Gastrocnemius medialis (tissue), 4 donors: ENCODE measurements around the gene DLEC1. TPM values are rescaled to one million over a fixed set of nuclear protein-coding genes. Genes with fewer than 3 reads are reported as not detected.

Source experiments
- ATAC-seq, 2 donors: fragments of 150-250 bp; one replicate each; pipeline ENCODE4 v1.9.1; 2016
- DNase-seq, 2 donors: peaks; one replicate each; pipeline ENCODE4 v3.0.0-alpha.2; 2019
- H3K27ac ChIP-seq, 4 donors: fragments of 200-600 bp; sonication (generic); 1 replicate in 1 of 4; 2 replicates in 3 of 4; pipeline ENCODE4 v1.5.1; 2016 to 2018; ENCODE audit warnings: mild to moderate bottlenecking in 2 of 4, moderate library complexity in 1 of 4
- H3K27me3 ChIP-seq, 3 donors: fragments of 200-600 bp; sonication (generic) in 2 of 3; 1 replicate in 1 of 3; 2 replicates in 2 of 3; pipeline versions ENCODE4 v1.5.1 to v1.6.0; 2016 to 2019; ENCODE audit warnings: mild to moderate bottlenecking in 1 of 3, moderate library complexity in 1 of 3
- H3K36me3 ChIP-seq, 2 donors: fragments of 200-600 bp; sonication (generic) in 1 of 2; one replicate each; pipeline ENCODE4 v1.5.1; 2017 to 2018
- H3K4me1 ChIP-seq, 2 donors: fragments of 200-600 bp; sonication (generic) in 1 of 2; one replicate each; pipeline ENCODE4 v1.5.1; 2016 to 2017; ENCODE audit warnings: mild to moderate bottlenecking in 2 of 2
- H3K4me3 ChIP-seq, 4 donors: fragments of 200-600 bp; sonication (generic) in 3 of 4; 1 replicate in 1 of 4; 2 replicates in 3 of 4; pipeline ENCODE4 v1.5.1; 2016 to 2019; ENCODE audit warnings: mild to moderate bottlenecking in 2 of 4
- H3K9me3 ChIP-seq, 3 donors: fragments of 200-600 bp; sonication (generic) in 2 of 3; 1 replicate in 1 of 3; 2 replicates in 2 of 3; pipeline ENCODE4 v1.5.1; 2016 to 2019
- CTCF ChIP-seq, 5 experiments: fragments of 450-650 bp in 3 of 5; fragments of 200-600 bp in 2 of 5; sonication (generic) in 2 of 5; IDR thresholded peaks in 4 of 5; conservative IDR thresholded peaks in 1 of 5; 1 replicate in 4 of 5; 2 replicates in 1 of 5; pipeline ENCODE4 v1.5.1; 2016 to 2019; ENCODE audit warnings: antibody characterized with exemption in 5 of 5, mild to moderate bottlenecking in 3 of 5, moderate library complexity in 3 of 5
- POLR2A ChIP-seq, 2 donors: fragments of 450-650 bp; IDR thresholded peaks; one replicate each; pipeline ENCODE4 v1.6.1; 2017; ENCODE audit warnings: antibody characterized with exemption in 2 of 2, mild to moderate bottlenecking in 2 of 2, moderate library complexity in 2 of 2
- in situ Hi-C, 4 donors: fragments of 200-750 bp; cut with MboI; loops; one replicate each; pipeline versions ENCODE4 v1.15.0 to v1.8.0; 2017; ENCODE audit warnings: low sequenced_read_pairs in 4 of 4
- intact Hi-C: fragments of 100-400 bp; cut with DNase I; formaldehyde crosslinking; loops from one replicate; pipeline ENCODE4 v1.15.1; 2023; ENCODE audit warnings: low total_unique reads
- total RNA-seq, 4 donors: library from RNA; depleted of rRNA; stranded (reverse); fragments of >200 nt; gene quantifications; one replicate each; pipeline versions ENCODE4 v1.1.0 to v1.2.3, GENCODE V29; 2016

Gene DLEC1
- total RNA-seq, 4 donors from 2014 or later = not detected

DNA sequence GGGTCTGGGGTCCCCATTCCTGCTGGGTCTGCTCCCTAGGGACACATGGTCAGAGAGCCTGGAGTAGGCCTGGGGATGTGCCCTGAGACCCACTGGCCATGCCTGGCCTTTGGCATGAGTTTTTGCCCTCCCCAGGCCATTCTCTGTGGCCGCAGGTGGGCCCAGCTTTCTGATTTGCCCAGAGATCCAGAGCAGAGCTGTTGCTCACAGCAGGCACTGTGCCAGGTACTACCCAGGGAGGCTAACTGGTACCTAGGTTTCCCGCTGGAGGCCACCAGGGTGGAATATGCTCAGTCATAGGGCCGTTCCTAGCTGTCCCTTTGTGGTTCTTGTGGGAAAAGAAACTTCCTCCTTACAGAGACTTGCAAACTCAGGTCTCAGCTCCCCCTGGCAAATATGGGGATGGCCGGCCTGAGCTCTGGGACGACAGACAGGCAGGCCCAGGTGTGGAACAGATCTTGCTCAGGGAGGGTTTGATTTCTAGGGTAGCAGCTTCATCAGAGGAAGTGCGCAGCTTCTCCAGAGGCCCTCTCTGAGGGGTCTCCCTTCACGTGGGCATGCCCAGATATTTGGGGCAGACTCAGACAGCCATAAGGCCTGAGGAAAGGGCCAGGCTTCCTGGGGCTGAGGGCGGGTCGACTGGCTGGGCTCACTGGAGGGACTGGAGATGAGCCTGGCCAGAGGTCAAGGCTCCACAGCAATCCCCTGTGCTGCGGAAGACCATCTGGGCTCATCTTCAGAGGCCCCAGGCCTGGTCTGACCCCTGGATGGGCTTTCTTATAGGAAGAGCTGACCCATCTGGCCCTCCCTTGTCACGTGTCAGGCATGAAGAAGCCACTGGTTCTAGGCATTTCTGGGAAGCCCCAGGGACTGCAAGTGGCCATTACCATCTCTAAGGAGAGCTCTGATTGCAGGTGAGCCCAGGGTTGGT lies 69.9 kb downstream of the DLEC1 start:
- Histone ChIP-seq H3K27ac (no peak overlapping the region), H3K4me3 (no peak overlapping the region), H3K36me3 (no peaks in the 10 kb centered on the region), H3K4me1 (no peaks in the 10 kb centered on the region), H3K9me3 (no peaks in the 10 kb centered on the region), H3K27me3 (peaks cover 0 to 10% (median 0%) of the 10 kb centered on the region in 3 donors)
- DNase-seq (no peak), ATAC-seq (no peak)
- no peak for TF ChIP-seq CTCF (IDR thresholded peaks at IDR 0.05 in 4 of 5, conservative IDR thresholded peaks at IDR 0.05 in 1 of 5)
- no peak for TF ChIP-seq POLR2A (IDR thresholded peaks at IDR 0.05)
- in situ Hi-C loops (no loop called here), intact Hi-C loops (no loop called here)

DNA sequence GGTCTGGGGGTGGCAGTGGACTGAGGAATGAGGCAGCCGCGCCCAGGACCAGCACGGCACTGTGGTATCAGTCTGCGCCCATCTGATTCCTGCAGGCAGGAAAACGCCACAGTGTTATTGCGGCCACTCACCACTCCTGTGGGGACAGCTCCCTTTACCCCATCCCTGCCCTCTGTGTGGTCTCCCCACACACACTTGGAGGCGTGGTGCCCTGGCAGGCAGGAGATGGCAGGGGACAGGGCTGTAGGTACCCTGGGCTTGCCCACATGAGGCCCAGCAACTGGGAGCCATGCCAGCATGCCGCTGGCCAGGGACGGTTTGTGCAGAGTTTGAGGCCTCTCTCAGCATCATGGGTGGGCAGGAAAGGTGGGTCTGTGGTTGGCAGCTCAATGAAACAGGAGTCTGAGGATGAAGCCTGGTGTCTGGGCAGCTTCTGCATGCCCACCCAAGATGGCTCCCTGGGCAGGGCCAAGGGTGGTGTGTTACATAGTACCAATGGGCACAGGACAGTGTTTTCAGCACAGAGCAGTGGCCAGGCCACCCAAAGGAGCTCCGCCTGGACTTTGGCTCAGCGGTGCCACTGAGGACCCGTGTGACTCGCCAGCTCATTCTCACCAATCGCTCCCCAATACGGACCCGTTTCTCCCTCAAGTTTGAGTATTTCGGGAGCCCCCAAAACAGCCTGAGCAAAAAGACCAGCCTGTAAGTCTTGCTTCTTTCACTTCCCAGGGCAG lies 70.7 kb downstream of the DLEC1 start:
- no peak overlapping the region for H3K4me3 ChIP-seq
- no peaks in the 10 kb centered on the region for H3K4me1 ChIP-seq
- in situ Hi-C loops = no loop called here
- ATAC-seq (no peak), DNase-seq (no peak)
- intact Hi-C loops = no loop called here
- H3K27me3 ChIP-seq = peaks cover 0 to 10% (median 0%) of the 10 kb centered on the region in 3 donors
- no peak overlapping the region for H3K27ac ChIP-seq
- no peaks in the 10 kb centered on the region for H3K36me3 ChIP-seq
- TF ChIP-seq CTCF (IDR thresholded peaks at IDR 0.05 in 4 of 5, conservative IDR thresholded peaks at IDR 0.05 in 1 of 5) = no peak
- TF ChIP-seq POLR2A (IDR thresholded peaks at IDR 0.05) = no peak
- no peaks in the 10 kb centered on the region for H3K9me3 ChIP-seq

- intact Hi-C loops (no loop called here), in situ Hi-C loops (no loop called here)
- no peak for ATAC-seq
- no peak overlapping the region for H3K4me3 ChIP-seq
- no peak overlapping the region for H3K27ac ChIP-seq
- no peaks in the 10 kb centered on the region for H3K9me3 ChIP-seq
- DNase-seq = no peak
- no peaks in the 10 kb centered on the region for H3K4me1 ChIP-seq
- H3K36me3 ChIP-seq = no peaks in the 10 kb centered on the region
- no peak for TF ChIP-seq CTCF (IDR thresholded peaks at IDR 0.05 in 4 of 5, conservative IDR thresholded peaks at IDR 0.05 in 1 of 5)
- TF ChIP-seq POLR2A (IDR thresholded peaks at IDR 0.05) = no peak
- peaks cover 0 to 3% (median 0%) of the 10 kb centered on the region in 3 donors for H3K27me3 ChIP-seq
Measured at GRCh38 chr3:38110314-38111050, 71.5 kb downstream of the DLEC1 start.

DNA sequence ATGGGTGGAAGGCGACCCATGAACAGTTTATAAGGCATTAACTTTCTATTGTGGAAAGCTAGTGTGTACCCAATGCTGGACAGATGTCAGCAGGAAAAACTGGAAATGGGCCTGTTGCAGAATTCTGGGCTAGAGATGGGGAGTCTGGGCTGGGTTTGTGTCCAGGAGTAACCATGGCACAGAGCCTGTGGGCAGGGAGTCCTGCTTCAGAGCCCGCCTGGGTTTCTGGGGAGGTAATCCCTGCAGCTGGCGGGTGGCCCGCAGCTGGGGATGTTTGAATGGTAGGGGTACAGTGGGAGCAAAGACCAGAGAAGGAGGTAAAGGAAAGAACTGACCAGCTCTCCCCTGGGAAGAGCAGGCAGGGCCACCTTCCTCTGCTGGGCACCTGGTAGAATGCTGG lies 72.2 kb downstream of the DLEC1 start:
- Histone ChIP-seq H3K36me3 (no peaks in the 10 kb centered on the region), H3K27ac (no peak overlapping the region), H3K27me3 (no peaks in the 10 kb centered on the region), H3K4me1 (no peaks in the 10 kb centered on the region), H3K4me3 (no peak overlapping the region), H3K9me3 (no peaks in the 10 kb centered on the region)
- in situ Hi-C loops = no loop called here
- intact Hi-C loops = no loop called here
- ATAC-seq (no peak), DNase-seq (no peak)
- TF ChIP-seq POLR2A (IDR thresholded peaks at IDR 0.05) = no peak
- TF ChIP-seq CTCF (IDR thresholded peaks at IDR 0.05 in 4 of 5, conservative IDR thresholded peaks at IDR 0.05 in 1 of 5) = no peak
